Gastroesophageal sphincter (tissue), 4 donors: Measurements from ENCODE around the gene TPST2. TPM values are rescaled to one million over a fixed set of nuclear protein-coding genes. Genes with fewer than 3 reads are reported as not detected.

Experiments used
- ATAC-seq: fragments of 150-250 bp; one replicate; pipeline ENCODE4 v1.9.1; 2016; ENCODE audit warnings: mild to moderate bottlenecking, moderate library complexity
- H3K27ac ChIP-seq, 4 donors: fragments of 200-600 bp; sonication (generic) in 3 of 4; 1 replicate in 3 of 4; 2 replicates in 1 of 4; pipeline ENCODE4 v1.5.1; 2016 to 2019
- H3K27me3 ChIP-seq: fragments of 200-600 bp; sonication (generic); one replicate; pipeline ENCODE4 v1.5.1; 2019
- H3K36me3 ChIP-seq, 2 donors: fragments of 200-600 bp; sonication (generic); one replicate each; pipeline ENCODE4 v1.5.1; 2019; ENCODE audit warnings: control low read depth in 1 of 2
- H3K4me1 ChIP-seq, 3 donors: fragments of 200-600 bp; sonication (generic); 1 replicate in 2 of 3; 2 replicates in 1 of 3; pipeline ENCODE4 v1.5.1; 2016 to 2019; ENCODE audit warnings: control low read depth in 2 of 3
- H3K4me3 ChIP-seq, 2 donors: fragments of 200-600 bp; sonication (generic); one replicate each; pipeline ENCODE4 v1.5.1; 2019; ENCODE audit warnings: mild to moderate bottlenecking in 1 of 2, moderate library complexity in 1 of 2
- H3K9me3 ChIP-seq, 3 donors: fragments of 200-600 bp; sonication (generic); one replicate each; pipeline ENCODE4 v1.5.1; 2017 to 2019; ENCODE audit warnings: control low read depth in 2 of 3
- CTCF ChIP-seq, 4 experiments: fragments of 200-600 bp in 2 of 4; fragments of 450-650 bp in 2 of 4; sonication (generic) in 1 of 4; IDR thresholded peaks; one replicate each; pipeline ENCODE4 v1.5.1; 2017 to 2019; ENCODE audit warnings: antibody characterized with exemption in 4 of 4, mild to moderate bottlenecking in 2 of 4, moderate library complexity in 2 of 4
- EP300 ChIP-seq: sonication (generic); formaldehyde crosslinking; IDR thresholded peaks from one replicate; pipeline ENCODE4 v1.6.1; 2017; ENCODE audit warnings: antibody characterized with exemption, mild to moderate bottlenecking
- POLR2A ChIP-seq, 2 donors: fragments of 450-650 bp; IDR thresholded peaks; one replicate each; pipeline ENCODE4 v1.6.1; 2017; ENCODE audit warnings: antibody characterized with exemption in 2 of 2, mild to moderate bottlenecking in 2 of 2, moderate library complexity in 1 of 2
- POLR2AphosphoS5 ChIP-seq: sonication (generic); formaldehyde crosslinking; IDR thresholded peaks from one replicate; pipeline ENCODE4 v1.6.1; 2017; ENCODE audit warnings: antibody characterized with exemption
- WGBS, 2 donors: methylation state at CpG; one replicate each; pipeline ENCODE4 v1.1.5; 2018; ENCODE audit warnings: low coverage in 1 of 2; 5-methylcytosine and 5-hydroxymethylcytosine counted together
- total RNA-seq, 4 donors: library from RNA; depleted of rRNA; stranded (reverse); fragments of >200 nt; gene quantifications; one replicate each; pipeline ENCODE4 v1.1.0, GENCODE V29; 2016

TPST2 gene
- total RNA-seq, 4 donors from 2014 or later: 16.8 to 27.7 (median 21.0) TPM

DNA sequence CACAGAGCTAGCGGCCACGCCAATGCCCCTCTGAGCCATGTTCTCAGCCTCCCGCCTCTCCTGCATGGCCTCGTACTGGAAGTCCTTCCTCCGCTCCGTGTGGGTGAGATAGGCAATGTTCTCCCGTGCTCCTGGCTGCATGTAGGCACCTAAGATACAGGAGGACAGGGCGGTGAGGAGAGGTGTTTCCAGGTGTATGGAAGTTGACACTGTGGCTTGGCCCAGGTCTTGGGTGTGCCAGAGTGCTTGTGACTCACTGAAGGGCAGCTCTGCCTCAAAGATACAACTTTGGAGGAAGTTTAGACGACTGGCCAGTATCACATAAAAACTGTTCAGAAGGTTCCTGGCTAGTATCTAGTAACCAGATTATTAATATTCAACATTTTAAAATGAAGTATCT lies 97.7 kb downstream of the TPST2 start:
- no peaks in the 10 kb centered on the region for H3K4me1 ChIP-seq
- 63 to 75% methylated on average over 2 of the region's 9 CpGs for WGBS, 2 donors

DNA sequence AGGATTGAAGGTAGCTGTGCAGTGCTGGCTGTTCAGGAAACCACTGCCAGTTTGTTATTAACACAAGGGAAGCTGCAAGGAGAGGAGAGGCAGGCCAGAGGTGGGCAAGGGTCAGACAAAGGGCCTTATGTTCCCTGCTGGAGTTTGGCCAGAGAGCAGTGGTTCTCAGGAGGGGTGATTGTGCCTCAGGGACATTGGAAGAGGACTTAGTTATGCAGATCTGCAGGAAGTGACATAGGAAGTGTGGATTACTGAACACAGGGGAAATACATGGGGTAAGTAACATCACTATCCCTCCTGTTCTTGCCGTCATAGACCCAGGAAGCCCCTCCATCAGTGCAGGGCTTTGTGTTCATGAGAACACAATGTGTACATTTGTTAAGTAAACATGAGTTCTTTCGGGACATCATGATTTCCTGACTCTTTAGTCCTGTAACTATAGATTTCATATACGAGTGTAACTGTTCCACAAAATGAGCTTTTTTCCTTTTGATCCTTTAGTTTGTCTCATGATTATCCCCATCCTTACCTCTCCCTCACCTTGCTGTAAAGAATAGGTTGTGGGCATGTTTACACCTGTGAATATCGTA lies 100.4 kb downstream of the TPST2 start:
- peaks cover 0 to 80% of the 10 kb centered on the region in 2 donors for H3K36me3 ChIP-seq
- no peaks in the 10 kb centered on the region for H3K9me3 ChIP-seq
- H3K4me1 ChIP-seq: peaks cover 4 to 20% (median 7%) of the 10 kb centered on the region in 3 donors
- no peak overlapping the region for H3K27ac ChIP-seq
- 67 to 77% methylated on average over 4 of the region's 4 CpGs for WGBS, 2 donors
- no peak overlapping the region for H3K4me3 ChIP-seq
- TF ChIP-seq EP300 (no peak), CTCF (IDR thresholded peaks at IDR 0.05) (no peak), POLR2AphosphoS5 (no peak), POLR2A (IDR thresholded peaks at IDR 0.05) (no peak)
- H3K27me3 ChIP-seq: no peaks in the 10 kb centered on the region
- ATAC-seq: no peak

More for the DNA sequence above, 97.7 kb downstream of the TPST2 start:
- Histone ChIP-seq H3K27ac (no peak overlapping the region), H3K36me3 (peaks cover 0 to 100% of the 10 kb centered on the region in 2 donors), H3K9me3 (no peaks in the 10 kb centered on the region), H3K27me3 (no peaks in the 10 kb centered on the region), H3K4me3 (no peak overlapping the region)
- no peak for ATAC-seq
- TF ChIP-seq CTCF (IDR thresholded peaks at IDR 0.05): no peak
- no peak for TF ChIP-seq POLR2AphosphoS5
- no peak for TF ChIP-seq POLR2A (IDR thresholded peaks at IDR 0.05)
- TF ChIP-seq EP300: no peak

DNA sequence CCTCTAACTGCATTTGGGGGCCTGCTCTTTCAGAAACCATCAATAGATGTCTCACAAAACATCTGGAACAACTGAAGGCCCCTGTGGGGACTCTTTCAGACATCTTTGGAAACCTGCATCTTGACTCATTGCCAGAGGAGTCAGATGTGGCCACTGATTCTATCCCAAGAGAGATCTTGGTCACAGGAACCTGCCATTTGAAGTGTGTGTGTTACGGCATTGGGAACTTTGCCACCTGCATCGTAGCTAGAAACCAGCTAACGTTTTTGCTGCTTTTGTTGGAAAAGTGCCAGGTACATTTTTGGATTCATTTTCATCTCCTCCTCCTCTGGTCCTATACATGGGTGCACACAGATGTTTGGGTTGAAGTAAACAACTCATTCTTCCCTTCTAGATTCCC lies 101.9 kb downstream of the TPST2 start:
- no peaks in the 10 kb centered on the region for H3K27me3 ChIP-seq
- H3K9me3 ChIP-seq: no peaks in the 10 kb centered on the region
- no peak overlapping the region for H3K27ac ChIP-seq
- peaks cover 7 to 28% (median 13%) of the 10 kb centered on the region in 3 donors for H3K4me1 ChIP-seq
- 30 to 40% methylated on average over 2 of the region's 3 CpGs for WGBS, 2 donors
- TF ChIP-seq CTCF (IDR thresholded peaks at IDR 0.05) (no peak), POLR2A (IDR thresholded peaks at IDR 0.05) (no peak), POLR2AphosphoS5 (no peak), EP300 (no peak)
- peaks cover 0 to 64% of the 10 kb centered on the region in 2 donors for H3K36me3 ChIP-seq
- no peak overlapping the region for H3K4me3 ChIP-seq
- no peak for ATAC-seq

- H3K36me3 ChIP-seq: peaks cover 0 to 53% of the 10 kb centered on the region in 2 donors
Measured at GRCh38 chr22:26486394-26486793, 103.5 kb downstream of the TPST2 start.

More at GRCh38 chr22:26486394-26486793, 103.5 kb downstream of the TPST2 start:
- Histone ChIP-seq H3K4me3 (no peak overlapping the region), H3K27ac (no peak overlapping the region), H3K9me3 (no peaks in the 10 kb centered on the region), H3K27me3 (no peaks in the 10 kb centered on the region), H3K4me1 (peaks cover 13 to 44% (median 20%) of the 10 kb centered on the region in 3 donors)
- TF ChIP-seq POLR2AphosphoS5: no peak
- no peak for TF ChIP-seq EP300
- no peak for TF ChIP-seq CTCF (IDR thresholded peaks at IDR 0.05)
- TF ChIP-seq POLR2A (IDR thresholded peaks at IDR 0.05): no peak
- no peak for ATAC-seq
- WGBS, 2 donors: 70 to 78% methylated on average over 4 to 5 of the region's 5 CpGs
